ENCODE measurements around the gene PLA2G2D.

Gene PLA2G2D

GRCh38 chr1:20123722-20124455, 4.6 kb upstream of the PLA2G2D start:
- TF ChIP-seq CTCF (conservative IDR thresholded peaks at IDR 0.05): no peak
- peak overlapping the region; percentile 61 for H3K27ac ChIP-seq

GRCh38 chr1:20120796-20121195, 1.5 kb upstream of the PLA2G2D start:
- H3K27ac ChIP-seq: no peak overlapping the region
- no peak for TF ChIP-seq CTCF (conservative IDR thresholded peaks at IDR 0.05)

DNA sequence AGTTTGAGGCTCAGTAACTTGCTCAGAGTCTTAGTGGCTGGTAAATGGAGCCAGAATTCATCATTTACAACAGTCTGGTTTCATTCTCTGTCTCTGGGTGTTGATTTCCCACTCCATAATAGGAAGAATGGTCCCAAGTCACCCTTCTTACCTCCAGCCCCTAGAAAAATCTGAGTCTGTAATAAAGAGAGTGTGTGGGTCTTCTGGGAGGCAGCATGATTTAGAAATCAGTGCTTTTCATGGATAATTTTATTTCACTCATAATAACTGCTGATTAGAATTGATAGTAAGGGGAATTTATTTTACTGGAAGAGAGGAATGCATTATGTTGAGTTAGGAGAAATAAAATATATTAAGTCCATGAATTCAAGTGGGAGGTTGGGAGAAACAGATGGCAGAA, 2.1 kb downstream of the PLA2G2D start:
- no peak overlapping the region for H3K27ac ChIP-seq
- TF ChIP-seq CTCF (conservative IDR thresholded peaks at IDR 0.05): no peak

DNA sequence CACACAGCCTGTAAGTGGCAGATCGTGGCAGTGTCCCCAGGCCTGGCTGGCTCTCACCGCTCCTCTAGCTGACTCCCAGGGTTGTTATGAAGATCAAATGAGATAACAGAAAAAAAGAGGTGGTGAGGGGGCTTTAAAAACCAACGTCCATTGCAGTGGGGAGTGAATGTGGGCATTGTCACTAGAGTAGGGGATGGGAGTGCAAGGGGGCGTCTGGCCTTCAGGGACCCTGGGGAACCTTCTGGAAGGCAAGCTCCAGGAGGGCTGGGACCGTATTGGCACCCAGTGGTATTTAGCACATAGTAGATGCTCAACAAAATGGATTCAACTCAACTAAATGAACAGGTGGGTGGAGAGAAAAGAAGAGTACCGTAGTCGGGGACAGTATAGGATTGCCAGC, 3.4 kb downstream of the PLA2G2D start:
- TF ChIP-seq CTCF (conservative IDR thresholded peaks at IDR 0.05): no peak

GRCh38 chr1:20115479-20115878, 3.9 kb downstream of the PLA2G2D start:
- H3K27ac ChIP-seq: no peak overlapping the region
- no peak for TF ChIP-seq CTCF (conservative IDR thresholded peaks at IDR 0.05)

More for the DNA sequence above, 3.4 kb downstream of the PLA2G2D start:
- no peak overlapping the region for H3K27ac ChIP-seq

DNA sequence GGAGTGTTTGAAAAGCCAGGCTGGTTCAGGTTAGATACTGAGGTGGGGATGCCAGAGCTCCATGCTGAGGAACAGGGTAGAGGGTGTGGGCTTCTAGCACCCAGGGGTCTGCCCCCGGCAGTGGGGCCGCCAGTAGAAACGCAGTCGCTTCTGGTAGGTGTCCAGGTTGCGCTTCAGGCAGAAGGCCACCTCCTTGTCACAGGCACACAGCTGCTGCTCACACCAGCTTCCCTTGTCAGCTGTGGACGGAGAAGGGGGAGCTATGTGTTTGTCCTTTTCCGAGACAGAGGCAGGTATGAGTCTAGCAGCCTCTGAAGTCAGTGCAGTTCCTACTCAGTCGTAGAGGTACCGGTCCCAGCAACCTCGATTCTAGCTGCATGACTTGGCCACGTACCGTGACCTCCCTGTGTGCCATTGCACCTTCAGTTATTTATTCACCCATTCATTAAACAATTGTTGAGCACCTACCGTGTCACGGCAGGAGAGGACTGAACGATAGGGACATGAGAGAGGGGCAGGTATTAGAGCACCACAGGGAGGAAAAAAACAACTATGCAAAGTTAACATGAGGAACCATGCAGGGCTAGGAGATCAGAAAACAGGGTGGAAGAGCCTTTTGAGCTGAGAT, 5.2 kb downstream of the PLA2G2D start:
- H3K27ac ChIP-seq: no peak overlapping the region
- no peak for TF ChIP-seq CTCF (conservative IDR thresholded peaks at IDR 0.05)

GRCh38 chr1:20112279-20113000, 6.9 kb downstream of the PLA2G2D start:
- H3K27ac ChIP-seq: no peak overlapping the region
- no peak for TF ChIP-seq CTCF (conservative IDR thresholded peaks at IDR 0.05)
